Naive thymus-derived CD4-positive, alpha-beta T cell (primary cell): ENCODE results near the gene SFXN5. TPM values are rescaled to one million over a fixed set of nuclear protein-coding genes. Genes with fewer than 3 reads are reported as not detected.
A peak's percentile ranks its signal among the peaks of the same experiment; 100 is the strongest.

Source experiments
- ATAC-seq: fragments of 150-1000 bp; cut with Tn5 transposase; 2 replicates; pipeline ENCODE4 v1.10.0; 2021; ENCODE audit warnings: mild to moderate bottlenecking, moderate library complexity
- CTCF ChIA-PET: fragments of 350-600 bp; sonication (Branson Sonifier 250); formaldehyde crosslinking; loops from one replicate; lab custom pipeline; 2021; ENCODE audit warnings: antibody characterized with exemption; lab: Charles Lee
- POLR2A ChIA-PET: fragments of 350-600 bp; sonication (Branson Sonifier 250); formaldehyde crosslinking; loops from one replicate; lab custom pipeline; 2021; ENCODE audit warnings: antibody characterized with exemption, inconsistent platforms; lab: Charles Lee
- DNase-seq, 9 donors: peaks; one replicate each; pipeline versions ENCODE4 v3.0.0 to v3.0.0-alpha.2; 2020 to 2022; ENCODE audit warnings: mixed read lengths in 1 of 9
- H3K27ac ChIP-seq: one replicate; pipeline ENCODE4 v1.7.0; 2013; ENCODE audit warnings: mild to moderate bottlenecking, low read depth, low read length, moderate library complexity
- H3K27me3 ChIP-seq, 2 donors: one replicate each; pipeline ENCODE4 v1.7.0; 2013; ENCODE audit warnings: low read length in 2 of 2, mild to moderate bottlenecking in 2 of 2, moderate library complexity in 2 of 2; ENCODE audit not compliant: control insufficient read depth in 2 of 2, insufficient read depth in 2 of 2
- H3K36me3 ChIP-seq, 3 experiments: 1 replicate in 2 of 3; 2 replicates in 1 of 3; pipeline ENCODE4 v1.7.0; 2013; ENCODE audit warnings: low read length in 3 of 3, mild to moderate bottlenecking in 3 of 3, moderate library complexity in 1 of 3; ENCODE audit not compliant: insufficient read depth in 3 of 3, control insufficient read depth in 2 of 3
- H3K4me1 ChIP-seq, 2 donors: one replicate each; pipeline ENCODE4 v1.7.0; 2013; ENCODE audit warnings: low read length in 2 of 2, mild to moderate bottlenecking in 2 of 2, moderate library complexity in 1 of 2; ENCODE audit not compliant: control insufficient read depth in 2 of 2, insufficient read depth in 2 of 2
- H3K4me3 ChIP-seq: 2 replicates; pipeline ENCODE4 v1.7.0; 2013; ENCODE audit warnings: mild to moderate bottlenecking, low read length
- H3K9me3 ChIP-seq, 3 experiments: 1 replicate in 2 of 3; 2 replicates in 1 of 3; pipeline ENCODE4 v1.7.0; 2013; ENCODE audit warnings: low read length in 3 of 3; ENCODE audit not compliant: control insufficient read depth in 2 of 3
- H3K27ac Mint-ChIP-seq, 9 donors: one replicate each; pipeline ENCODE4 v1.8.0; 2020 to 2022; ENCODE audit warnings: mixed read lengths in 9 of 9, mild to moderate bottlenecking in 8 of 9, moderate library complexity in 5 of 9, inconsistent platforms in 2 of 9
- H3K27me3 Mint-ChIP-seq, 5 donors: one replicate each; pipeline ENCODE4 v1.8.0; 2021 to 2022; ENCODE audit warnings: mixed read lengths in 5 of 5, mild to moderate bottlenecking in 1 of 5
- H3K36me3 Mint-ChIP-seq, 5 donors: one replicate each; pipeline ENCODE4 v1.8.0; 2020 to 2022; ENCODE audit warnings: mixed read lengths in 5 of 5, mild to moderate bottlenecking in 3 of 5, inconsistent platforms in 1 of 5
- H3K4me1 Mint-ChIP-seq, 7 donors: one replicate each; pipeline ENCODE4 v1.8.0; 2020 to 2022; ENCODE audit warnings: mixed read lengths in 7 of 7, mild to moderate bottlenecking in 3 of 7, inconsistent platforms in 1 of 7
- H3K4me3 Mint-ChIP-seq, 10 donors: one replicate each; pipeline ENCODE4 v1.8.0; 2020 to 2022; ENCODE audit warnings: mild to moderate bottlenecking in 10 of 10, mixed read lengths in 10 of 10, moderate library complexity in 6 of 10, inconsistent platforms in 2 of 10
- H3K9me3 Mint-ChIP-seq, 11 donors: one replicate each; pipeline ENCODE4 v1.8.0; 2020 to 2022; ENCODE audit warnings: mixed read lengths in 11 of 11, mild to moderate bottlenecking in 4 of 11, inconsistent platforms in 1 of 11, moderate library complexity in 1 of 11
- intact Hi-C, 2 donors: fragments of 100-400 bp; cut with micrococcal nuclease; formaldehyde crosslinking; loops; one replicate each; pipeline ENCODE4 v1.15.1; 2023
- polyA plus RNA-seq, 2 donors: library from polyadenylated mRNA; unstranded; fragments of 300-500 nt; fragmentation: Illumina TruSeq; gene quantifications; one replicate each; pipeline ENCODE4 v1.2.3, GENCODE V29; 2021
- total RNA-seq, 6 experiments: library from RNA in 5 of 6; stranded (reverse) in 5 of 6; gene quantifications; 1 replicate in 5 of 6; 2 replicates in 1 of 6; pipeline ENCODE4 v1.2.3 and lab custom pipeline; 2021 to 2026

The SFXN5 gene
- total and polyA plus RNA-seq, 7 experiments from 2014 or later = 2.2 to 17.4 (median 9.1) TPM

DNA sequence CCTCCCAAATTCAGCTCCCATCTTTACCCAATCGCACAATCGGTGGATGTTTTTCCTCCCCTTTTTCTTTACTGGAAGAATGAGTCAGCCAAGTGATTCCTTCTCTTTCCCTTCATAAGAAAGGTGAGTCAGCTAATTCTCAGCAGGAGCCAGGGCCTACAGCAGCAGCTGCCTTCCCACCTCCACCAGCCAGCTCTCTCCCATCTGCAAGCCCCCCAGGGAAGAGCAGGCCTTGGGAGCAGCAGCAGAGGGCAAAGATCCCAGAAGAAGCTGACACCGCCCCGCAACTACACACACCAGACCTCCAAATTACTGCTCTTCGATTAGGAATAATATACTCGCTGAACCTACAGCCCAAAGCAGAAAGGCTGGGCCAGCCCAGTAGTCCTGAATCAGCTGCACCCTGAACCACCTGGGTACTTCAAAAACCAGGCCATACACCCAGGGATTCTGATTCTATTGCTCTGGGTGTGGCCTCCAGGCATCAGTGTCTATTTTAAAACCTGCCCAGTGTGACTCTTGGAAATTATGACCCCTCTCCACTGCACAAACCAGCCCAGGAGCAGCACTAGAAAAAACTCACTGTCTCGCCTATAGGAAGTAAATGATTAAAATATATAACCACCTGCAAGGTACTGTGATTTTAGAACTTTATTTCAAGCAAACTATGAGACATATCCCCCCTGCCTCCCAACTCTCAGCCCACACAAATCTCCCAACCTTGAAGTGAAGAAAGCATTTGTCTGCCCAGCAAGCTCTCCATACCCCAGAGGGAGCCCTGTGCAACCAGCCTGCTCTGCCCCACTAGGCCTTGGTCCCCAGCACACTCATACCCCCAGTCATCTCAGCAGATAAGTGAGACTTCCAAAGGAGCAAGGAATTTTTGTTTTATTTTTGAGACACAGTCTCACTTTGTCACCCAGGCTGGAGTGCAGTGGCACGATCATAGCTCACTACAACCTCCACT is 7.3 kb downstream of the SFXN5 start:
- Mint-ChIP-seq H3K9me3 (no peaks in the 10 kb centered on the region), H3K4me3 (no peak overlapping the region), H3K27ac (peak overlapping the region in 2 of 9 donors; percentile 56 to 60), H3K27me3 (peaks cover 0 to 6% (median 0%) of the 10 kb centered on the region in 5 donors), H3K36me3 (peaks cover 0 to 9% (median 1%) of the 10 kb centered on the region in 5 donors), H3K4me1 (peaks cover 0 to 21% (median 9%) of the 10 kb centered on the region in 7 donors)
- CTCF ChIA-PET = interaction anchor here (0.6 to 0.8 kb wide), 2 partner anchors 25 to 183 kb away, joined by 3 to 4 read pairs; no protein-coding TSS in a partner anchor
- no peaks in the 10 kb centered on the region for H3K36me3 ChIP-seq
- POLR2A ChIA-PET = no interaction called here
- no peaks in the 10 kb centered on the region for H3K27me3 ChIP-seq
- H3K4me3 ChIP-seq = no peak overlapping the region
- H3K4me1 ChIP-seq = peaks cover 0 to 3% of the 10 kb centered on the region in 2 donors
- H3K9me3 ChIP-seq = no peaks in the 10 kb centered on the region
- H3K27ac ChIP-seq = no peak overlapping the region
- intact Hi-C loops = no loop called here
- no peak for DNase-seq
- ATAC-seq = no peak

DNA sequence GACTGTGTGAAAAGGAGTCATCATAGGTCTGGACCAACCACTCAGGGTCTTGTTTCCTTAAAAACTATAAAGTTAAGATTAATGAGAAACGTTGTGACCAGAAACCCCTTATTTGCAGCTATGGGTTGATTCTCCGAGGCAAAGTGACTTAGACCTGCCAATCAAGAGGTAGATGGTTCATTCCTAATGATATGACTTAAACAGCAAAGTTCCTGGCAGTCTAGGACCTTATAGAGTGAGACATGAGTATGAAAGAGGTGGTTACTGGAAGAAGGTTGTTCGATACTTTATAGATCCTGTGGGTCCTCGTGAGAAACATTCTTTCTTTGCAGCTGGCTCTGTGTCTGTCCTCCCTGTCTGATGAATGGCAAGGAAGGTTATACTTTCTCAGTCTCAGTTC is 8.0 kb downstream of the SFXN5 start:
- no peak for DNase-seq
- Mint-ChIP-seq H3K4me3 (no peak overlapping the region), H3K9me3 (no peaks in the 10 kb centered on the region), H3K4me1 (peaks cover 0 to 14% (median 8%) of the 10 kb centered on the region in 7 donors), H3K27ac (no peak overlapping the region), H3K27me3 (peaks cover 0 to under 1% (median 0%) of the 10 kb centered on the region in 5 donors), H3K36me3 (peaks cover 0 to 9% (median 1%) of the 10 kb centered on the region in 5 donors)
- intact Hi-C loops = no loop called here
- ChIA-PET POLR2A (no interaction called here), CTCF (no interaction called here)
- no peaks in the 10 kb centered on the region for H3K9me3 ChIP-seq
- H3K4me1 ChIP-seq = peaks cover 0 to 3% of the 10 kb centered on the region in 2 donors
- no peak for ATAC-seq
- no peak overlapping the region for H3K27ac ChIP-seq
- no peak overlapping the region for H3K4me3 ChIP-seq
- no peaks in the 10 kb centered on the region for H3K36me3 ChIP-seq
- no peaks in the 10 kb centered on the region for H3K27me3 ChIP-seq

DNA sequence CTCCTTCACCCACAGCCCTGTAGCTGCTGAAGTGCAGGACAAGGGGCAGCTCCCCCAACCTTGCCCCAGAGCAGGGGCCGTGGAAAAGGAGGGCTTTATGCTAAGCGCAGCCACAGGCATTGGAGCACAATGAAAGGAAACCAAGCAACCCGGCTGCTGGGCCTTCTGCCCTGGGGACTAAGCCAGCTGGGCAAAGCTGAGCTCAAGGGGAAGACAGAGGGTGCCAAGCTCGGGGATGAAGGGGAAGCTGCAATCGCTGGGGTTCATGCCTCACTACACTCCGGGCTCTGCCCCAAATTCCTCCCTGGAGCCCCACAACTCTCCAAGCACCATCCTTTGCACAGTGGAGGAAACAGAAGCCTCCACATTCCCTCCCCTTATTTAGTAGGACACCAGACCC is 12.4 kb downstream of the SFXN5 start:
- ATAC-seq (no peak), DNase-seq (no peak)
- intact Hi-C loops = no loop called here
- Histone ChIP-seq H3K4me3 (no peak overlapping the region), H3K27me3 (no peaks in the 10 kb centered on the region), H3K9me3 (peaks cover 0 to 13% (median 0%) of the 10 kb centered on the region in 3 experiments), H3K36me3 (peaks cover 0 to 4% (median 0%) of the 10 kb centered on the region in 3 experiments), H3K4me1 (no peaks in the 10 kb centered on the region), H3K27ac (no peak overlapping the region)
- Mint-ChIP-seq H3K27me3 (no peaks in the 10 kb centered on the region), H3K27ac (no peak overlapping the region), H3K4me3 (no peak overlapping the region), H3K9me3 (peaks cover 0 to 20% (median 7%) of the 10 kb centered on the region in 11 donors), H3K4me1 (peaks cover 0 to 5% (median 0%) of the 10 kb centered on the region in 7 donors), H3K36me3 (peaks cover 7 to 38% (median 24%) of the 10 kb centered on the region in 5 donors)
- ChIA-PET POLR2A (interaction anchor here (0.6 kb wide), 1 partner anchor 327 kb away, joined by 3 read pairs; no protein-coding TSS in a partner anchor), CTCF (no interaction called here)

DNA sequence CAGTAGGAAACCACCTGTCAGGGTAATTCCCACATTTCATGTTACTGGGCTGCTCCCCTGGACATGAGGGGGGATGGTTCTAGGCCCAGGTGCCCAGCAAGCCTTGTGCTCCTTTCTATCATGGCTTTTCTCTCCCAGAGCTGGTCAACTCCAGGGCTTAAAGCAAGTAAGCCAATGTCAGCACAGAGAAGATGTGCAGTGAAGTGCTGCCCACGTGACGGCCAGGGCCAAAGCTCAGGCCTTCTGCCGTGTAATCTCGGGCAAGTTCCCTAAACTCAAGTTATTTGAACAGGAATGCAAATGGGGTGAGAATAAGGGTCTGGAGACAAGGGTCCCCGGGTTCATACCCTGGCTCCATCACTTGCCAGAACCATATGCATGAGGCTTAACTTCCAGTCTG is 16.5 kb downstream of the SFXN5 start:
- no peaks in the 10 kb centered on the region for H3K27me3 ChIP-seq
- H3K9me3 ChIP-seq = peaks cover 0 to 13% (median 0%) of the 10 kb centered on the region in 3 experiments
- no peak for DNase-seq
- CTCF ChIA-PET = no interaction called here
- peaks cover 0 to 20% (median 7%) of the 10 kb centered on the region in 11 donors for H3K9me3 Mint-ChIP-seq
- no peak overlapping the region for H3K4me3 ChIP-seq
- H3K36me3 Mint-ChIP-seq = peaks cover 11 to 43% (median 29%) of the 10 kb centered on the region in 5 donors
- H3K27ac Mint-ChIP-seq = no peak overlapping the region
- H3K4me1 Mint-ChIP-seq = peaks cover 0 to 2% (median 0%) of the 10 kb centered on the region in 7 donors
- no peak overlapping the region for H3K4me3 Mint-ChIP-seq
- intact Hi-C loops = no loop called here
- no peak overlapping the region for H3K27ac ChIP-seq
- POLR2A ChIA-PET = no interaction called here
- H3K27me3 Mint-ChIP-seq = no peaks in the 10 kb centered on the region
- no peaks in the 10 kb centered on the region for H3K4me1 ChIP-seq
- H3K36me3 ChIP-seq = peaks cover 0 to 4% (median 0%) of the 10 kb centered on the region in 3 experiments
- no peak for ATAC-seq

DNA sequence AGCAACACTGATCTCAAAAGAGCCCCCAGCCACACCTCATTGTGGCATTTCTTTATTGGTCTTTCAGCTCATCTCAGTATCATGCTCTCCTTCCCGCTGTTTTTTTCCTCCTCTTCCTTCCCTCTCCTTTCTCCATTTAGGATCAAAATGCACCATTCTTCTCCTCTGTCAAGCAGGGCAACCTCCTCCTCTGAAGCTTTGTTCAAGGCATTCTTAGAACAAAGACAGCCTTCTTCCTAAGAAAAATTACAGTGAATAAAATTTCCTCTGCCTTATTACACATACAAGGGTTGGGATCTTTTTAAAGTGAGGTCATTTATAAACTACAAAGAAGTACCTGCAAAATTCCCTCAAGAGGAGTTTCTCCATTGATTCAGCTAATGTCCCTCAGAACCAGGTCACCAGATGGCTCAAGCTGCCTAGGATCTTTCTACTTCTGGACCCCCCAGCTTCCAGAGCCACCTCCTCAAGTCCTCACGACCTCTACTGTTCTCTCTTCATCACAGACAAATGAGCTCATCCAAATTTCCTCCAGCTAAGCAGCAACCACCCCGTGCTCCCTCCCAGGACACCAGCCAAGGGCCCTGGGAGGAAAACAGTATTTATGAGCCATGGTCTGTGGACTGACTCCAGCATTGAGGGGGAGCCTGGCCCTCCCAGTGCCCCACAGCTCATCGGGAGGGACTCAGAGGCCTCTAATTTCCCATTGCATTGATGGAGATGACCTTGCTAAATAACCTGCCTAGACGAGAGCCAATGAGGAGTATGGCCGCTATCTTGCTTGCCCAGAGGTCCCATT is 18.0 kb downstream of the SFXN5 start:
- Mint-ChIP-seq H3K9me3 (peaks cover 0 to 20% (median 7%) of the 10 kb centered on the region in 11 donors), H3K4me1 (peaks cover 0 to 2% (median 0%) of the 10 kb centered on the region in 7 donors), H3K27me3 (no peaks in the 10 kb centered on the region), H3K4me3 (no peak overlapping the region), H3K36me3 (peaks cover 11 to 36% (median 28%) of the 10 kb centered on the region in 5 donors), H3K27ac (peak overlapping the region in 2 of 9 donors; percentile 53 to 66)
- Histone ChIP-seq H3K36me3 (peaks cover 0 to 4% (median 0%) of the 10 kb centered on the region in 3 experiments), H3K27me3 (no peaks in the 10 kb centered on the region), H3K4me3 (no peak overlapping the region), H3K4me1 (no peaks in the 10 kb centered on the region), H3K9me3 (peaks cover 0 to 13% (median 0%) of the 10 kb centered on the region in 3 experiments), H3K27ac (no peak overlapping the region)
- DNase-seq = no peak
- ChIA-PET CTCF (interaction anchor here (0.6 kb wide), 1 partner anchor 192 kb away, joined by 4 read pairs; no protein-coding TSS in a partner anchor), POLR2A (no interaction called here)
- no peak for ATAC-seq
- intact Hi-C loops = no loop called here

DNA sequence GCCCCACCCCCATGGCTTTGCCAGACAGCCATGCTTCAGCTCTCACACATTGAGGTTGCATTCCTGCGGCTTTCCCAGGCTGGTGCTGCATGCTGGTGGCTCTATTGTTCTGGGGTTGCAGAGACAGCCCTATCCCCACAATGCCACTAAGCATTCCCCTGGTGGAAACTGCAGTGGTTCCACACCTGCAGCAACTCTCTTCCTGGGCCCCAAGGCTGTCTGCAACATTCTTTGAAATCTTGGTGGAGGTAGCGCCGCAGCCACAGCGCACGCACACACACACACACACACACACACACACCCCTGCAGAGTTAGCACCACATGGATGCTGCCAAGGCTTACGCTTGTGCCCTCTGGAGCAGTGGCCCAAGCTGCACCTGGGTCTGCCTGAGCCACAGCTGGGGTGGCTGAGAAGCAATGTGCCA is 21.4 kb downstream of the SFXN5 start:
- H3K27me3 Mint-ChIP-seq = no peaks in the 10 kb centered on the region
- no peak overlapping the region for H3K27ac Mint-ChIP-seq
- ChIA-PET POLR2A (no interaction called here), CTCF (no interaction called here)
- intact Hi-C loops = no loop called here
- no peaks in the 10 kb centered on the region for H3K9me3 ChIP-seq
- DNase-seq (no peak), ATAC-seq (no peak)
- H3K9me3 Mint-ChIP-seq = peaks cover 0 to 3% (median 0%) of the 10 kb centered on the region in 11 donors
- peaks cover 0 to 18% (median 5%) of the 10 kb centered on the region in 5 donors for H3K36me3 Mint-ChIP-seq
- no peak overlapping the region for H3K4me3 Mint-ChIP-seq
- no peaks in the 10 kb centered on the region for H3K4me1 ChIP-seq
- H3K4me3 ChIP-seq = no peak overlapping the region
- peaks cover 0 to 2% (median 0%) of the 10 kb centered on the region in 7 donors for H3K4me1 Mint-ChIP-seq
- no peaks in the 10 kb centered on the region for H3K36me3 ChIP-seq
- H3K27me3 ChIP-seq = no peaks in the 10 kb centered on the region
- H3K27ac ChIP-seq = no peak overlapping the region
